ENCODE data around the gene CRIP3.

CRIP3 gene

GRCh38 chr6:43277643-43278523 is 30.7 kb downstream of the CRIP3 start:
- H3K27ac ChIP-seq: no peak overlapping the region
- no peak for TF ChIP-seq CTCF (IDR thresholded peaks at IDR 0.05)
- H3K9me3 ChIP-seq: no peaks in the 10 kb centered on the region
- H3K4me1 ChIP-seq (ENCODE audit: control insufficient read depth in 1 of 2, insufficient read depth in 1 of 2, low read depth in 1 of 2, low read length in 1 of 2): peaks cover 7 to 15% of the 10 kb centered on the region in 2 experiments
- no peak overlapping the region for H3K4me3 ChIP-seq (ENCODE audit: low read depth in 1 of 2, low read length in 1 of 2)
- no peaks in the 10 kb centered on the region for H3K36me3 ChIP-seq
- H3K27me3 ChIP-seq: peaks cover 99% of the 10 kb centered on the region

- Histone ChIP-seq H3K27me3 (peaks cover 99% of the 10 kb centered on the region), H3K9me3 (no peaks in the 10 kb centered on the region), H3K36me3 (no peaks in the 10 kb centered on the region), H3K27ac (no peak overlapping the region), H3K4me1 (ENCODE audit: control insufficient read depth in 1 of 2, insufficient read depth in 1 of 2, low read depth in 1 of 2, low read length in 1 of 2) (peaks cover 7 to 15% of the 10 kb centered on the region in 2 experiments), H3K4me3 (ENCODE audit: low read depth in 1 of 2, low read length in 1 of 2) (no peak overlapping the region)
- TF ChIP-seq CTCF (IDR thresholded peaks at IDR 0.05): no peak
Measured at GRCh38 chr6:43277306-43277642, 31.4 kb downstream of the CRIP3 start.

GRCh38 chr6:43276577-43277305 is 31.9 kb downstream of the CRIP3 start:
- no peak overlapping the region for H3K4me3 ChIP-seq (ENCODE audit: low read depth in 1 of 2, low read length in 1 of 2)
- H3K4me1 ChIP-seq (ENCODE audit: control insufficient read depth in 1 of 2, insufficient read depth in 1 of 2, low read depth in 1 of 2, low read length in 1 of 2): peaks cover 7 to 15% of the 10 kb centered on the region in 2 experiments
- no peak for TF ChIP-seq CTCF (IDR thresholded peaks at IDR 0.05)
- H3K27ac ChIP-seq: no peak overlapping the region
- H3K27me3 ChIP-seq: peaks cover 99% of the 10 kb centered on the region
- no peaks in the 10 kb centered on the region for H3K36me3 ChIP-seq
- no peaks in the 10 kb centered on the region for H3K9me3 ChIP-seq

- no peaks in the 10 kb centered on the region for H3K9me3 ChIP-seq
- H3K4me1 ChIP-seq (ENCODE audit: control insufficient read depth in 1 of 2, insufficient read depth in 1 of 2, low read depth in 1 of 2, low read length in 1 of 2): peaks cover 7 to 15% of the 10 kb centered on the region in 2 experiments
- no peaks in the 10 kb centered on the region for H3K36me3 ChIP-seq
- H3K4me3 ChIP-seq (ENCODE audit: low read depth in 1 of 2, low read length in 1 of 2): no peak overlapping the region
- H3K27ac ChIP-seq: no peak overlapping the region
- no peak for TF ChIP-seq CTCF (IDR thresholded peaks at IDR 0.05)
- peaks cover 100% of the 10 kb centered on the region for H3K27me3 ChIP-seq
Measured at GRCh38 chr6:43275801-43276576, 32.6 kb downstream of the CRIP3 start.

GRCh38 chr6:43274916-43275597 is 33.6 kb downstream of the CRIP3 start:
- no peaks in the 10 kb centered on the region for H3K36me3 ChIP-seq
- H3K27me3 ChIP-seq: peaks cover 100% of the 10 kb centered on the region
- H3K27ac ChIP-seq: no peak overlapping the region
- no peaks in the 10 kb centered on the region for H3K9me3 ChIP-seq
- H3K4me3 ChIP-seq (ENCODE audit: low read depth in 1 of 2, low read length in 1 of 2): peak overlapping the region in 1 of 2 experiments; percentile 24
- H3K4me1 ChIP-seq (ENCODE audit: control insufficient read depth in 1 of 2, insufficient read depth in 1 of 2, low read depth in 1 of 2, low read length in 1 of 2): peaks cover 7 to 15% of the 10 kb centered on the region in 2 experiments
- no peak for TF ChIP-seq CTCF (IDR thresholded peaks at IDR 0.05)
